ENCODE results near the gene CCDC102A. TPM values are rescaled to one million over a fixed set of nuclear protein-coding genes. Genes with fewer than 3 reads are reported as not detected.
A peak's percentile ranks its signal among the peaks of the same experiment; 100 is the strongest.

CCDC102A gene
- total RNA-seq, 3 donors from 2014 or later = 1.2 to 16.2 (median 2.5) TPM

- TF ChIP-seq, protein P1, sequence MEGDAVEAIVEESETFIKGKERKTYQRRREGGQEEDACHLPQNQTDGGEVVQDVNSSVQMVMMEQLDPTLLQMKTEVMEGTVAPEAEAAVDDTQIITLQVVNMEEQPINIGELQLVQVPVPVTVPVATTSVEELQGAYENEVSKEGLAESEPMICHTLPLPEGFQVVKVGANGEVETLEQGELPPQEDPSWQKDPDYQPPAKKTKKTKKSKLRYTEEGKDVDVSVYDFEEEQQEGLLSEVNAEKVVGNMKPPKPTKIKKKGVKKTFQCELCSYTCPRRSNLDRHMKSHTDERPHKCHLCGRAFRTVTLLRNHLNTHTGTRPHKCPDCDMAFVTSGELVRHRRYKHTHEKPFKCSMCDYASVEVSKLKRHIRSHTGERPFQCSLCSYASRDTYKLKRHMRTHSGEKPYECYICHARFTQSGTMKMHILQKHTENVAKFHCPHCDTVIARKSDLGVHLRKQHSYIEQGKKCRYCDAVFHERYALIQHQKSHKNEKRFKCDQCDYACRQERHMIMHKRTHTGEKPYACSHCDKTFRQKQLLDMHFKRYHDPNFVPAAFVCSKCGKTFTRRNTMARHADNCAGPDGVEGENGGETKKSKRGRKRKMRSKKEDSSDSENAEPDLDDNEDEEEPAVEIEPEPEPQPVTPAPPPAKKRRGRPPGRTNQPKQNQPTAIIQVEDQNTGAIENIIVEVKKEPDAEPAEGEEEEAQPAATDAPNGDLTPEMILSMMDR (IDR thresholded peaks at IDR 0.05) = no peak
- ATAC-seq = no peak
- Histone ChIP-seq H3K4me3 (no peak overlapping the region), H3K4me1 (ENCODE audit: low read depth) (peaks cover 13% of the 10 kb centered on the region), H3K9me3 (no peaks in the 10 kb centered on the region), H3K36me3 (ENCODE audit: low read depth) (no peaks in the 10 kb centered on the region)
- peak in 1 of 3 donors; percentile 1 for DNase-seq
- intact Hi-C loops (cut with DNase I, micrococcal nuclease) = no loop called here
These were observed 2.0 kb downstream of the CCDC102A start for GRCh38 chr16:57534337-57534880.

- TF ChIP-seq, protein P1 (IDR thresholded peaks at IDR 0.05) = no peak
- Histone ChIP-seq H3K4me1 (ENCODE audit: low read depth) (peaks cover 13% of the 10 kb centered on the region), H3K36me3 (ENCODE audit: low read depth) (no peaks in the 10 kb centered on the region), H3K9me3 (no peaks in the 10 kb centered on the region), H3K4me3 (no peak overlapping the region)
- DNase-seq = peak in 2 of 3 donors; percentile 30 to 59
- intact Hi-C loops (cut with DNase I, micrococcal nuclease) = no loop called here
- ATAC-seq = no peak
These were observed 2.7 kb downstream of the CCDC102A start for GRCh38 chr16:57533431-57534336.

- TF ChIP-seq, protein P1 (IDR thresholded peaks at IDR 0.05) = no peak
- DNase-seq (peak in 1 of 3 donors; percentile 37), ATAC-seq (no peak)
- H3K36me3 ChIP-seq (ENCODE audit: low read depth) = no peaks in the 10 kb centered on the region
- H3K4me1 ChIP-seq (ENCODE audit: low read depth) = peaks cover 13% of the 10 kb centered on the region
- intact Hi-C loops (cut with DNase I, micrococcal nuclease) = no loop called here
- H3K4me3 ChIP-seq = no peak overlapping the region
- no peaks in the 10 kb centered on the region for H3K9me3 ChIP-seq
These were observed 4.1 kb downstream of the CCDC102A start for GRCh38 chr16:57532266-57532625.

- Histone ChIP-seq H3K9me3 (no peaks in the 10 kb centered on the region), H3K4me3 (no peak overlapping the region), H3K4me1 (ENCODE audit: low read depth) (peaks cover 13% of the 10 kb centered on the region), H3K36me3 (ENCODE audit: low read depth) (no peaks in the 10 kb centered on the region)
- ATAC-seq (no peak), DNase-seq (peak in 1 of 3 donors; percentile 19)
- intact Hi-C loops (cut with DNase I, micrococcal nuclease) = no loop called here
- TF ChIP-seq, protein P1 (IDR thresholded peaks at IDR 0.05) = no peak
These were observed 4.6 kb downstream of the CCDC102A start for GRCh38 chr16:57531635-57532265.

DNA sequence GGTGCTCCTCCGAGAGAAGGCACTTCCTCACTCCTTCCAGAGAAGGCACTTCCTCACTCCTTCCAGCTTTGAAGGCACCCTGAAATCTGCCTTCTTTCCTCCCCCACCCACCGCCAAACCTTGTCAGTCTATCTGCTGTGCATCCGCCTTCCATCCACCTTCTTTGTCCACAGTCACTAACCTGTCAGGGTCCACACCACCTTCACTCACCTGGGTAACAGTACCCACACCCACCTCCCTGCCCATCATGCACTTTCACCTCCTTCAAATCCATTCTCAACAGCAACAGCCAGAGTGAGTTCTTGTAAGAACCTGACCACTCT is 5.2 kb downstream of the CCDC102A start:
- intact Hi-C loops (cut with DNase I, micrococcal nuclease) = no loop called here
- peaks cover 13% of the 10 kb centered on the region for H3K4me1 ChIP-seq (ENCODE audit: low read depth)
- H3K9me3 ChIP-seq = no peaks in the 10 kb centered on the region
- no peaks in the 10 kb centered on the region for H3K36me3 ChIP-seq (ENCODE audit: low read depth)
- TF ChIP-seq, protein P1 (IDR thresholded peaks at IDR 0.05) = no peak
- DNase-seq = peak in 1 of 3 donors; percentile 8
- no peak for ATAC-seq
- H3K4me3 ChIP-seq = no peak overlapping the region
